Keratinocyte (primary cell): ENCODE results near the gene LIN9. TPM values are rescaled to one million over a fixed set of nuclear protein-coding genes. Genes with fewer than 3 reads are reported as not detected.

ENCODE experiments used
- DNase-seq: peaks from one replicate; pipeline ENCODE4 v3.0.0-alpha.2; 2011; ENCODE audit warnings: low read depth, missing footprints, low spot score
- FAIRE-seq: peaks from 2 replicates; lab custom pipeline; 2011; peaks lifted over from hg19 to GRCh38; lab: Jason Lieb, UNC
- H2AFZ ChIP-seq: 2 replicates; pipeline ENCODE4 v1.6.0; 2012; ENCODE audit warnings: low read length, control low read depth, inconsistent platforms; ENCODE audit not compliant: control insufficient read depth
- H3K27ac ChIP-seq: 2 replicates; pipeline ENCODE4 v1.5.1; 2011; ENCODE audit warnings: low read length; ENCODE audit not compliant: control insufficient read depth, insufficient read depth
- H3K27me3 ChIP-seq: 3 replicates; pipeline ENCODE4 v1.6.0; 2011; ENCODE audit warnings: low read length; ENCODE audit not compliant: control insufficient read depth, insufficient read depth; ENCODE audit errors: extremely low read depth
- H3K36me3 ChIP-seq, 2 experiments: 2 replicates in 1 of 2; 3 replicates in 1 of 2; pipeline ENCODE4 v1.5.1; 2011; ENCODE audit warnings: low read length in 2 of 2, mild to moderate bottlenecking in 1 of 2; ENCODE audit not compliant: control insufficient read depth in 2 of 2, insufficient read depth in 2 of 2; ENCODE audit errors: extremely low read depth in 1 of 2
- H3K4me1 ChIP-seq: 3 replicates; pipeline ENCODE4 v1.5.1; 2011; ENCODE audit warnings: low read length; ENCODE audit not compliant: control insufficient read depth, insufficient read depth; ENCODE audit errors: extremely low read depth
- H3K4me2 ChIP-seq: 3 replicates; pipeline ENCODE4 v1.6.0; 2011; ENCODE audit warnings: low read depth, low read length; ENCODE audit not compliant: control insufficient read depth, insufficient read depth; ENCODE audit errors: extremely low read depth
- H3K4me3 ChIP-seq, 3 experiments: fragments of 200-600 bp in 1 of 3; sonication (generic) in 1 of 3; 2 replicates in 2 of 3; 3 replicates in 1 of 3; pipeline ENCODE4 v1.5.1; 2011 to 2016; ENCODE audit warnings: low read length in 3 of 3, mild to moderate bottlenecking in 3 of 3, control low read depth in 2 of 3, inconsistent platforms in 1 of 3, low read depth in 1 of 3, mixed read lengths in 1 of 3, mixed run types in 1 of 3, moderate library complexity in 1 of 3; ENCODE audit not compliant: control insufficient read depth in 2 of 3, insufficient read depth in 2 of 3; ENCODE audit errors: extremely low read depth in 1 of 3
- H3K79me2 ChIP-seq: 2 replicates; pipeline ENCODE4 v1.6.0; 2012; ENCODE audit warnings: low read length; ENCODE audit not compliant: control insufficient read depth, insufficient read depth
- H3K9ac ChIP-seq: 3 replicates; pipeline ENCODE4 v1.6.0; 2011; ENCODE audit warnings: low read length; ENCODE audit not compliant: control insufficient read depth, insufficient read depth; ENCODE audit errors: extremely low read depth
- H3K9me1 ChIP-seq: 3 replicates; pipeline ENCODE4 v1.6.0; 2011; ENCODE audit warnings: low read length; ENCODE audit not compliant: control insufficient read depth, insufficient read depth; ENCODE audit errors: extremely low read depth
- H3K9me3 ChIP-seq: 2 replicates; pipeline ENCODE4 v1.5.1; 2012; ENCODE audit warnings: low read depth, low read length; ENCODE audit not compliant: control insufficient read depth
- H4K20me1 ChIP-seq: 3 replicates; pipeline ENCODE4 v1.6.0; 2011; ENCODE audit warnings: low read length; ENCODE audit not compliant: control insufficient read depth, insufficient read depth; ENCODE audit errors: extremely low read depth
- CTCF ChIP-seq, 3 experiments: IDR thresholded peaks in 1 of 3; conservative IDR thresholded peaks in 1 of 3; optimal IDR thresholded peaks in 1 of 3; 2 replicates in 2 of 3; 3 replicates in 1 of 3; pipeline versions ENCODE3 to v1.5.1; 2011; ENCODE audit warnings: low read length in 3 of 3, mild to moderate bottlenecking in 3 of 3, moderate library complexity in 2 of 3, control low read depth in 1 of 3, inconsistent platforms in 1 of 3; ENCODE audit not compliant: insufficient read depth in 2 of 3; ENCODE audit errors: extremely low read depth in 1 of 3
- EZH2 ChIP-seq: IDR thresholded peaks from one replicate; pipeline ENCODE4 v1.6.1; 2012; ENCODE audit warnings: inconsistent platforms, mild to moderate bottlenecking, low read length, moderate library complexity
- dilution Hi-C: fragments of 300-500 bp; cut with MboI; formaldehyde crosslinking; loops from one replicate; pipeline ENCODE4 v1.7.0; 2020; ENCODE audit warnings: low sequenced_read_pairs; ENCODE audit not compliant: extremely low pct_ligation_motif_present
- polyA minus RNA-seq, 3 experiments: library from RNA; depleted of rRNA, polyadenylated mRNA; stranded (reverse); fragments of >200 nt; gene quantifications; 1 replicate in 1 of 3; 2 replicates in 1 of 3; 3 replicates in 1 of 3; pipeline ENCODE4 v1.2.3, GENCODE V29; 2011
- polyA plus RNA-seq, 5 experiments: library from polyadenylated mRNA; depleted of rRNA in 3 of 5; stranded (reverse) in 3 of 5; stranded (forward) in 1 of 5; unstranded in 1 of 5; fragments of >200 nt; gene quantifications; 1 replicate in 1 of 5; 2 replicates in 3 of 5; 3 replicates in 1 of 5; pipeline versions ENCODE4 v1.2.1 to v1.2.3, GENCODE V29; 2011 to 2012; ENCODE audit warnings: missing spikeins in 2 of 5, low read depth in 1 of 5, low replicate concordance in 1 of 5

Gene LIN9
- polyA plus RNA-seq, result 2.8 to 5.6 TPM (median 2.9 TPM) in 3 replicates
- 2.4 TPM for polyA plus RNA-seq (2011; ENCODE audit: low read depth)
- 1.8 and 4.4 TPM in 2 replicates for polyA plus RNA-seq (2011; cell fraction: cytosol; rRNA removed)
- polyA plus RNA-seq (2011; cell fraction: nucleus; rRNA removed), result 4.1 and 4.2 TPM in 2 replicates
- 1.7 and 2.3 TPM in 2 replicates for polyA plus RNA-seq (2012; ENCODE audit: low replicate concordance)
- polyA minus RNA-seq, result 0.66 to 3.7 TPM (median 2.4 TPM) in 3 replicates
- 1.7 TPM for polyA minus RNA-seq (2011; cell fraction: cytosol; rRNA and poly(A)+ RNA removed)
- 1.9 and 3.4 TPM in 2 replicates for polyA minus RNA-seq (2011; cell fraction: nucleus; rRNA and poly(A)+ RNA removed)

- Histone ChIP-seq H3K79me2 (peaks cover 40% of the 10 kb centered on the region), H3K4me3 (peak within 1 kb of the TSS; percentile 88 to 100 (median 98)), H3K27me3 (no peaks in the 10 kb centered on the region), H3K4me2 (peak within 1 kb of the TSS; percentile 98), H3K9ac (peak within 1 kb of the TSS; percentile 93), H3K36me3 (no peaks in the 10 kb centered on the region), H3K9me3 (no peaks in the 10 kb centered on the region), H3K4me1 (peaks cover 18% of the 10 kb centered on the region), H4K20me1 (no peaks in the 10 kb centered on the region), H3K9me1 (no peaks in the 10 kb centered on the region), H2AFZ (peak within 1 kb of the TSS; percentile 99), H3K27ac (peak within 1 kb of the TSS; percentile 81)
- dilution Hi-C loops, result no loop called here
- TF ChIP-seq EZH2 (no peak), CTCF (optimal IDR thresholded peaks at IDR 0.05 in 1 of 3, IDR thresholded peaks at IDR 0.05 in 1 of 3, conservative IDR thresholded peaks at IDR 0.05 in 1 of 3; ENCODE audit: extremely low read depth in 1 of 3, insufficient read depth in 2 of 3, low read length in 3 of 3) (no peak)
- FAIRE-seq (no peak), DNase-seq (peak; percentile 33)
Measured at GRCh38 chr1:226308723-226309397, at the start of gene LIN9. LIN9 (minus strand) TSS chr1:226309164; CDS start chr1:226309139, 25 bp downstream.

GRCh38 chr1:226357416-226357815 lies 48.5 kb upstream of the LIN9 start:
- no peak for TF ChIP-seq EZH2
- no peak for TF ChIP-seq CTCF (optimal IDR thresholded peaks at IDR 0.05 in 1 of 3, IDR thresholded peaks at IDR 0.05 in 1 of 3, conservative IDR thresholded peaks at IDR 0.05 in 1 of 3; ENCODE audit: extremely low read depth in 1 of 3, insufficient read depth in 2 of 3, low read length in 3 of 3)
- FAIRE-seq (no peak), DNase-seq (no peak)
- Histone ChIP-seq H3K4me3 (no peak overlapping the region), H3K27ac (no peak overlapping the region), H3K9ac (no peak overlapping the region), H2AFZ (no peak overlapping the region), H4K20me1 (no peaks in the 10 kb centered on the region), H3K4me2 (no peak overlapping the region), H3K9me3 (no peaks in the 10 kb centered on the region), H3K27me3 (no peaks in the 10 kb centered on the region), H3K79me2 (no peaks in the 10 kb centered on the region), H3K4me1 (no peaks in the 10 kb centered on the region), H3K36me3 (peaks cover 4% of the 10 kb centered on the region in 2 experiments), H3K9me1 (no peaks in the 10 kb centered on the region)
- dilution Hi-C loops, result no loop called here
